A375 (cell line): ENCODE results near the gene PCDHA10. TPM values are rescaled to one million over a fixed set of nuclear protein-coding genes. Genes with fewer than 3 reads are reported as not detected.

Source experiments
- total RNA-seq: library from RNA; depleted of rRNA; stranded (reverse); fragments of >200 nt; shearing (Covaris generic); gene quantifications from 2 replicates; pipeline ENCODE4 v1.2.3, GENCODE V29; 2014; rRNA removed

Gene PCDHA10, protein sequence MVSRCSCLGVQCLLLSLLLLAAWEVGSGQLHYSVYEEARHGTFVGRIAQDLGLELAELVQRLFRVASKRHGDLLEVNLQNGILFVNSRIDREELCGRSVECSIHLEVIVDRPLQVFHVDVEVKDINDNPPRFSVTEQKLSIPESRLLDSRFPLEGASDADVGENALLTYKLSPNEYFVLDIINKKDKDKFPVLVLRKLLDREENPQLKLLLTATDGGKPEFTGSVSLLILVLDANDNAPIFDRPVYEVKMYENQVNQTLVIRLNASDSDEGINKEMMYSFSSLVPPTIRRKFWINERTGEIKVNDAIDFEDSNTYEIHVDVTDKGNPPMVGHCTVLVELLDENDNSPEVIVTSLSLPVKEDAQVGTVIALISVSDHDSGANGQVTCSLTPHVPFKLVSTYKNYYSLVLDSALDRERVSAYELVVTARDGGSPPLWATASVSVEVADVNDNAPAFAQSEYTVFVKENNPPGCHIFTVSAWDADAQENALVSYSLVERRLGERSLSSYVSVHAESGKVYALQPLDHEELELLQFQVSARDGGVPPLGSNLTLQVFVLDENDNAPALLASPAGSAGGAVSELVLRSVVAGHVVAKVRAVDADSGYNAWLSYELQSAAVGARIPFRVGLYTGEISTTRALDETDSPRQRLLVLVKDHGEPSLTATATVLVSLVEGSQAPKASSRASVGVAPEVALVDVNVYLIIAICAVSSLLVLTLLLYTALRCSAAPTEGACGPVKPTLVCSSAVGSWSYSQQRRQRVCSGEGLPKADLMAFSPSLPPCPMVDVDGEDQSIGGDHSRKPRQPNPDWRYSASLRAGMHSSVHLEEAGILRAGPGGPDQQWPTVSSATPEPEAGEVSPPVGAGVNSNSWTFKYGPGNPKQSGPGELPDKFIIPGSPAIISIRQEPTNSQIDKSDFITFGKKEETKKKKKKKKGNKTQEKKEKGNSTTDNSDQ
- 1.5 and 1.8 TPM in 2 replicates for total RNA-seq

DNA sequence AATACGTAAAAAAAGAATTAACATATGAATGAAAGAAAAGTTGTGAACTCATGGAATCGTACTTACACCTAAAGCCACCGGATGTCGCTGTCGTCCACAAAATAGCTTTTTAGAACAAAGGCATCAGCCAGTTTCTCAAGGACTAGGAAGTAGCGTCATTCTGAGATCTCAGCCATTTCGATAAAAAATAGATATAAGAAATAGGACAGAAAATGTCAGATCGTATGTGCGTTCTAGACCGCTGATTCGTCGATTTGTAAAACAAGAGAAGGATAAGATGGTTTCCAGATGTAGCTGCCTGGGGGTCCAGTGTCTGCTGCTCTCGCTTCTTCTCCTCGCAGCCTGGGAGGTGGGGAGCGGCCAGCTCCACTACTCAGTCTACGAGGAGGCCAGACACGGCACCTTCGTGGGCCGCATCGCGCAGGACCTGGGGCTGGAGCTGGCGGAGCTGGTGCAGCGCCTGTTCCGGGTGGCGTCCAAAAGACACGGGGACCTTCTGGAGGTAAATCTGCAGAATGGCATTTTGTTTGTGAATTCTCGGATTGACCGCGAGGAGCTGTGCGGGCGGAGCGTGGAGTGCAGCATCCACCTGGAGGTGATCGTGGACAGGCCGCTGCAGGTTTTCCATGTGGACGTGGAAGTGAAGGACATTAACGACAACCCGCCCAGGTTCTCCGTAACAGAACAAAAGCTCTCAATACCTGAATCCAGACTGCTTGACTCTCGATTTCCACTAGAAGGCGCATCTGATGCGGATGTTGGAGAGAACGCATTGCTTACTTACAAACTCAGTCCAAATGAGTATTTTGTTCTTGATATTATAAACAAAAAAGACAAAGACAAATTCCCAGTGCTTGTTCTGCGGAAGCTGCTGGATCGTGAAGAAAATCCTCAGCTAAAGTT, at the start of gene PCDHA10:
Gene PCDHA10, plus strand, starts transcription at position 126 of the 903 bp plus-strand sequence. Its CDS starts 152 bp downstream, at position 278.

DNA sequence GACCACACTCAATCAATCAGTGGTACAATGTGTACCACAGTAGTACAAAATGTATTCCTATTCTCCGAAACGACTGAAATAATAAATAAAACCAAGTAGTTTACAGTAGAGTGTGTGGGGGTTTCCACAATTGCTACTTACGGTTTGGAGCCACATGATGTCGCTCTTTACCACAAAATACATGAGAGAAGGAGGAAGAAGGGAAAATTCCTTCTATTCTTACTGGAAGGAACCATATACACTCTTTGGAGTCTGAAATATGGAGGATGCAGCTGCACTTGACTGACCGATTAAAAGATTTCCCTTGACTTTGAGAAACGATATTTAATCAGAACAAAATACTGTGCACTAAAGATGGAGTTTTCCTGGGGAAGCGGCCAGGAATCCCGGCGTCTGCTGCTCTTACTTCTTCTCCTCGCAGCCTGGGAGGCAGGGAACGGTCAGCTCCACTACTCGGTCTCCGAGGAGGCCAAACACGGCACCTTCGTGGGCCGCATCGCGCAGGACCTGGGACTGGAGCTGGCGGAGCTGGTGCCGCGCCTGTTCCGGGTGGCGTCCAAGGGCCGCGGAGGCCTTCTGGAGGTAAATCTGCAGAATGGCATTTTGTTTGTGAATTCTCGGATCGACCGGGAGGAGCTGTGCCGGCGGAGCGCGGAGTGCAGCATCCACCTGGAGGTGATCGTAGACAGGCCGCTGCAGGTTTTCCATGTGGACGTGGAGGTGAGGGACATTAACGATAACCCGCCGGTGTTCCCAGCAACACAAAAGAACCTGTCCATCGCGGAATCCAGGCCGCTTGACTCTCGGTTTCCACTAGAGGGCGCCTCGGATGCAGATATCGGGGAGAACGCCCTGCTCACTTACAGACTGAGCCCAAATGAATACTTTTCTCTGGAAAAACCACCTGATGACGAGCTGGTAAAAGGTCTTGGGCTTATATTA, 48.6 kb upstream of the PCDHA10 start, which contains the start of gene PCDHA4:
Gene PCDHA4, plus strand, starts transcription at position 235 of the 942 bp plus-strand sequence.

DNA sequence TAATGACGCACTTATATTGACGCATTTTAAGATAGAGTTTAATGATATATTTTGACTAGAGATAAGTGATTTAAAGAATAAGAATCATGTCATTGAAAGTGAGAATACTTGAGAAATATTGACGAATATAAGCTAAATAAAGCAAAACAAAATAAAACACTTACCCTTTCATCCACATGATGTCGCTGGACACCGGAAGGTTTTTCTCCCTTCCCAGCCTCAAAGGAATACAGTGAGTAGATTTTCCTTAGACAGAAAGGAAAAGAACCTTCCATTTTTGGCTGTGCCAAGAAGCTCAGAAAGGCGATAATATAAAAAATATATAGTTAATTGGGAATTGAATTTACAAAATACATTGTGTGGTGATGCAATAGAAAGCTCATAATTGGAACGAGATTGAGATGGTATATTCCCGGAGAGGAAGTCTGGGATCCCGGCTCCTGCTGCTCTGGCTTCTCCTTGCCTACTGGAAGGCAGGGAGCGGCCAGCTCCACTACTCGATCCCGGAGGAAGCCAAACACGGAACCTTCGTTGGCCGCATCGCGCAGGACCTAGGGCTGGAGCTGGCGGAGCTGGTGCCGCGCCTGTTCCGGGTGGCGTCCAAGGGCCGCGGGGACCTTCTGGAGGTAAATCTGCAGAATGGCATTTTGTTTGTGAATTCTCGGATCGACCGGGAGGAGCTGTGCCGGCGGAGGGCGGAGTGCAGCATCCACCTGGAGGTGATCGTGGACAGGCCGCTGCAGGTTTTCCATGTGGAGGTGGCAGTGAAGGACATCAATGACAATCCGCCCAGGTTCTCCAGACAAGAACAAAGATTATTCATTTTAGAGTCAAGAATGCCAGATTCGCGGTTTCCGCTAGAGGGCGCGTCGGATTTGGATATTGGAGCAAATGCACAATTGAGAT, 34.1 kb upstream of the PCDHA10 start, which contains the start of gene PCDHA5:
Gene PCDHA5, plus strand, starts transcription at position 239 of the 906 bp plus-strand sequence.

DNA sequence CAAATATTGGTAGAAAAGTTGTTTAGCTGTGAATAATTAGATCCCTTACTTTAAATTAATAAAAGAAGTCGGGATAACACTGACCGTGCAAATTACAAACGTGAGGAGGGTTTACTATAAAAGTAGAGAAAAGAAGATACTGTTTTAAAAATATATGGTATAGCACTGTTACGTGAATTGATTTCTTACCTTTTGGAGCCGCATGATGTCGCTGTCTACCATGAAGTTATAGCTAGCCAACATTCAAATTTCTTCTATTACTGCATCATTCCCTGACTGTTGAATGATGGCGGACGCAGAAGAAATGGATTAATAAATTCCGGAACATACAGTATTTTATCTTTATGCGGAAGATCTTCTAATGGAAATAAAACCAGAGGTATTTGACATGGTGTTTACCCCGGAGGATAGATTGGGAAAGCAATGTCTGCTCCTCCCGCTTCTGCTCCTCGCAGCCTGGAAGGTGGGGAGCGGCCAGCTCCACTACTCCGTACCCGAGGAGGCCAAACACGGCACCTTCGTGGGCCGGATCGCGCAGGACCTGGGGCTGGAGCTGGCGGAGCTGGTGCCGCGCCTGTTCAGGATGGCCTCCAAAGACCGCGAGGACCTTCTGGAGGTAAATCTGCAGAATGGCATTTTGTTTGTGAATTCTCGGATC, 27.9 kb upstream of the PCDHA10 start, which contains the start of gene PCDHA6:
Gene PCDHA6, plus strand, starts transcription at position 257 of the 658 bp plus-strand sequence. Its CDS starts 132 bp downstream, at position 389.

DNA sequence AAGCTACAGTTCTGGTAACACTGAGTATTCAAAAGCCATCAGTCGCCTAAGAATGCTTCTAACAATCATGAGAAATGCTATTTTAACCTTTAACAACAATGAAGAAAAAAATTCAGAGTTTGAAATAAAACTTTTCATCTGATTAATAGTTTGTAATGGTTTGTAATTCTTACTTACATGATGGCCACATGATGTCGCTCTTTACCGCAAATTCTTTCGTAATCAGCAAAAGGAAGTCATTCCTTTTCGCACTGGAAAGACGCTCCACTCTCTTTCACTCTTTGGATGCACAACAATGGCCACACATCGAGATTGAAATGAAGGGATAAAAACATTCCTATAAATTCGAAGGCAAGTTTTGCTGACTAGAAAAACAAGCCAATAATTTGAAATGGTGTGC, 21.7 kb upstream of the PCDHA10 start, which contains the start of gene PCDHA7:
Gene PCDHA7, plus strand, starts transcription at position 277 of the 400 bp plus-strand sequence. Its CDS starts 115 bp downstream, at position 392.

DNA sequence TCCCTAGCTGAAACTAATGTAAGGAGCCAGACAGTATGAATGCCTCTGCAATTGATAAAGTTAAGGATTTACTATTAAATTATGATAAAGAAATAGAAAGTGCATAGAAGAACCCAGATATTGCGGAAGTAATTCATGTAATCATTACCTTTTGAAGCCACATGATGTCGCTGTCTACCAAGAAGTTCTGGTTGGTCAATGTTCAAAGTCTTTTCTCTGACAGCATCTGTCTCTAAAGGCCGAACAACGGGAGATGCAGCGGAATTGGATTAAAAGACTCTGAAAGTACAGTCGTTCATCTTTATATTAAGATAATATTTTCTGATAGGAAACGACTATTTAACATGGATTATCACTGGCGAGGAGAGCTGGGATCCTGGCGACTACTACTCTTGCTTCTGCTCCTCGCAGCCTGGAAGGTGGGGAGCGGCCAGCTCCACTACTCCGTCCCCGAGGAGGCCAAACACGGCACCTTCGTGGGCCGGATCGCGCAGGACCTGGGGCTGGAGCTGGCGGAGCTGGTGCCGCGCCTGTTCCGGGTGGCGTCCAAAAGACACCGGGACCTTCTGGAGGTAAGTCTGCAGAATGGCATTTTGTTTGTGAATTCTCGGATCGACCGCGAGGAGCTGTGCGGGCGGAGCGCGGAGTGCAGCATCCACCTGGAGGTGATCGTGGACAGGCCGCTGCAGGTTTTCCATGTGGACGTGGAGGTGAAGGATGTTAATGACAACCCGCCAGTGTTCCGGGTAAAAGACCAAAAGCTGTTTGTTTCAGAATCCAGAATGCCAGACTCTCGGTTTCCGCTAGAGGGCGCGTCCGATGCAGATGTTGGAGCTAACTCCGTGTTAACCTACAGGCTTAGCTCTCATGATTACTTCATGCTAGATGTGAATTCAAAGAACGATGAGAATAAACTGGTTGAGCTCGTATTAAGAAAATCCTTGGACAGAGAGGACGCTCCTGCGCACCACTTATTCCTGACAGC, 14.4 kb upstream of the PCDHA10 start, which contains the start of gene PCDHA8:
Gene PCDHA8, plus strand, starts transcription at position 210 of the 985 bp plus-strand sequence. Its CDS starts 135 bp downstream, at position 345.

DNA sequence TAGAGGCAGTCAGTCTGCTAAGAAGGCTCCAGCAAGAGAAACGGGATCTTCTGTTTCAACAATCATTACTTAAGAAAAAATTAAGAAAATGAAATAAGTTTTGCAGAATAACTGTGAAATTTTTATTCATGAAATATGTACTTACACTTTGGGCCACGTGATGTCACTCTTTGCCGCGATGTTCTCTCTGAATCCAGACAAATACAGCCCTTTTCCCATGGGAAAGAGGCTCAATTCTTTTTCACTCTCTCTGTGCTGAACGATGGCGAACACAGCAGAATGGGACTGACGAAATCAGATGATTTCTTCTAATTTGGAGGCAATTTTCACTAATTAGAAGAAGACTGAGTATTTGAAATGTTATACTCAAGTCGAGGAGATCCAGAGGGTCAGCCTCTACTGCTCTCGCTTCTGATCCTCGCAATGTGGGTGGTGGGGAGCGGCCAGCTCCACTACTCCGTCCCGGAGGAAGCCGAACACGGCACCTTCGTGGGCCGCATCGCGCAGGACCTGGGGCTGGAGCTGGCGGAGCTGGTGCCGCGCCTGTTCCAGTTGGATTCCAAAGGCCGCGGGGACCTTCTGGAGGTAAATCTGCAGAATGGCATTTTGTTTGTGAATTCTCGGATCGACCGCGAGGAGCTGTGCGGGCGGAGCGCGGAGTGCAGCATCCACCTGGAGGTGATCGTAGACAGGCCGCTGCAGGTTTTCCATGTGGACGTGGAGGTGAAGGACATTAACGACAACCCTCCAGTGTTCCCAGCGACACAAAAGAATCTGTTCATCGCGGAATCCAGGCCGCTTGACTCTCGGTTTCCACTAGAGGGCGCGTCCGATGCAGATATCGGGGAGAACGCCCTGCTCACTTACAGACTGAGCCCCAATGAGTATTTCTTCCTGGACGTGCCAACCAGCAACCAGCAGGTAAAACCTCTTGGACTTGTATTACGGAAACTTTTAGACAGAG, 7.3 kb upstream of the PCDHA10 start, which contains the start of gene PCDHA9:
Gene PCDHA9, plus strand, starts transcription at position 244 of the 964 bp plus-strand sequence. Its CDS starts 114 bp downstream, at position 358.

DNA sequence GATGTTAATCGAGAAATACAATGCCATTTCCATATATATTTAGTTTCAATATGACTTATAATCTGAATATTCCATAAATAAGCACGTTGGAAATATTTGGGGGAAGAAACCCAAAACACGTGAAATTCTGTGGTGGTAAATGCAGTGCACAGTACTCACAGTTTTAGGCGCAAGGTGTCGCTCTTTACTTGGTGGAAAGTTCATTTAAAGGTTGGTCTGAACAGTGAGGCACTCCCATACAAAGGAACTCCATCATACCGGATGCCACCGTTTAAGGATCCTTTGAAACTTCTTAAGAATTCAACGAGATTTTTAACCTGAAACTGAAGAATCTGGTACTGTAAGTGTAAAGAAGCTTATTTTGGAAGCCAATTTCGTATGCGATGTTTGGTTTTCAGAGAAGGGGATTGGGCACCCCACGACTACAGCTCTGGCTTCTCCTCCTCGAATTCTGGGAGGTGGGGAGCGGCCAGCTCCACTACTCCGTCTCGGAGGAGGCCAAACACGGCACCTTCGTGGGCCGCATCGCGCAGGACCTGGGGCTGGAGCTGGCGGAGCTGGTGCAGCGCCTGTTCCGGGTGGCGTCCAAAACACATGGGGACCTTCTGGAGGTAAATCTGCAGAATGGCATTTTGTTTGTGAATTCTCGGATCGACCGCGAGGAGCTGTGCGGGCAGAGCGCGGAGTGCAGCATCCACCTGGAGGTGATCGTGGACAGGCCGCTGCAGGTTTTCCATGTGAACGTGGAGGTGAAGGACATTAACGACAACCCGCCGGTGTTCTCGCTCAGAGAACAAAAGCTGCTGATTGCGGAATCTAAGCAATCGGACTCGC, 13.2 kb downstream of the PCDHA10 start, which contains the start of gene PCDHA11:
Gene PCDHA11, plus strand, starts transcription at position 237 of the 834 bp plus-strand sequence. Its CDS starts 147 bp downstream, at position 384.

DNA sequence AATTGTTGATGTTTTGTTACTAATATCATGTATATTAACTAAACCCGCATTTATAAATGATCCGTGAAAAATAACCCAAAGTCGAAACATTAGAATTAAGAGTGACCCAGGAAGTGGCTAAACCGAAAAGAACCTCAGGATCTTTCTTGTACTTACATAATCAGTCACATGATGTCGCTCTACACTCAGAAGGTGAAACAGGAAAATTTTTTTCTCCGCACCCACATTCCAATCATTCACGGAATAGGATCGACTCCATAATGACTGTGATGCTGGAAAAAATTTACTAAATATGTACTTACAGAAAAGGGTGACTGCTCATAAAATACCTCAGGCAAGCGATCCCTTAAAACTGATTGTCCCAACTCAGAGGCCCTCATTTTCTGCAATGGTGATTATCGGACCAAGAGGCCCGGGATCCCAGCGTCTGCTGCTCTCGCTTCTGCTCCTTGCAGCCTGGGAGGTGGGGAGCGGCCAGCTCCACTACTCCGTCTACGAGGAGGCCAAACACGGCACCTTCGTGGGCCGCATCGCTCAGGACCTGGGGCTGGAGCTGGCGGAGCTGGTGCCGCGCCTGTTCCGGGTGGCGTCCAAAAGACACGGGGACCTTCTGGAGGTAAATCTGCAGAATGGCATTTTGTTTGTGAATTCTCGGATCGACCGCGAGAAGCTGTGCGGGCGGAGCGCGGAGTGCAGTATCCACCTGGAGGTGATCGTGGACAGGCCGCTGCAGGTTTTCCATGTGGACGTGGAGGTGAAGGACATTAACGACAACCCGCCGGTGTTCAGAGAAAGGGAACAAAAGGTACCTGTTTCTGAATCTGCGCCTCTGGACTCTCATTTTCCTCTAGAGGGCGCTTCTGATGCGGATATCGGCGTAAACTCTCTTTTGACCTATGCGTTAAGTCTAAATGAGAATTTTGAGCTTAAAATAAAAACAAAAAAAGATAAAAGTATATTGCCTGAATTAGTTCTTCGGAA, 19.7 kb downstream of the PCDHA10 start, which contains the start of gene PCDHA12:
Gene PCDHA12, plus strand, starts transcription at position 224 of the 981 bp plus-strand sequence. Its CDS starts 165 bp downstream, at position 389.

DNA sequence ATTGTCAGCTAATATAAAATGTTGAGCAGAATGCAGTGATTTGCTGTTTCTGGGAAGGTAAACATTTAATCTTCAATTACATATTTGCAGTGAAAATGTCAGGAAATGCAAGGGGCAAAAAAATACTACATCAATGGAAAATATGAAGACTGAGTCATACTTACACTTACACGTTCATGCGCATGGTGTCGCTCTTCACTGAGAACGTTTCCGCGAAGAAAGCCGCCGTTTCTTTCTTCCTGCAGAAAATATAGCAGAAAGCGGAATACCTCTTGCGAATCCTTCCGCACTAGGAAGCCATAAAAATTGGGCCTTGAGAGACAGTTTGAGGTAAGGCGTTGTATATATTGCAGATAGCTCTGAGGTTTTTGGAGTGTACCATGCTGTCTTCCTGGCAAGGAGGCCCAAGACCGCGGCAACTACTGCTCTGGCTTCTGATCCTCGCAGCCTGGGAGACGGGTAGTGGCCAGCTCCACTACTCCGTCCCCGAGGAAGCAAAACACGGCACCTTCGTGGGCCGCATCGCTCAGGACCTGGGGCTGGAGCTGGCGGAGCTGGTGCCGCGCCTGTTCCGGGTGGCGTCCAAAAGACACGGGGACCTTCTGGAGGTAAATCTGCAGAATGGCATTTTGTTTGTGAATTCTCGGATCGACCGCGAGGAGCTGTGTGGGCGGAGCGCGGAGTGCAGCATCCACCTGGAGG, 26.3 kb downstream of the PCDHA10 start, which contains the start of gene PCDHA13:
Gene PCDHA13, plus strand, starts transcription at position 236 of the 702 bp plus-strand sequence. Its CDS starts 145 bp downstream, at position 381.

